HEK293 (cell line): ENCODE measurements around the gene TMEM37.

Experiments used
- EGR2 ChIP-seq: fragments of 450-650 bp; formaldehyde crosslinking; IDR thresholded peaks from 2 replicates; pipeline ENCODE4 v1.5.1; 2016; ENCODE audit warnings: low read depth, missing biosample characterization, missing genetic modification characterization
- HOXD13 ChIP-seq: sonication (generic); formaldehyde crosslinking; IDR thresholded peaks from 2 replicates; pipeline ENCODE4 v1.8.0; 2022; ENCODE audit warnings: missing genetic modification reagents, borderline replicate concordance
- KLF10 ChIP-seq: fragments of 450-650 bp; IDR thresholded peaks from 2 replicates; pipeline ENCODE4 v1.5.1; 2018; ENCODE audit warnings: missing biosample characterization, mild to moderate bottlenecking, missing genetic modification characterization
- YY1 ChIP-seq: fragments of 450-650 bp; formaldehyde crosslinking; IDR thresholded peaks from 2 replicates; pipeline ENCODE4 v1.5.1; 2018; ENCODE audit warnings: missing biosample characterization, missing genetic modification characterization
- ZBTB48 ChIP-seq: fragments of 450-650 bp; formaldehyde crosslinking; IDR thresholded peaks from 2 replicates; pipeline ENCODE4 v1.5.1; 2016; ENCODE audit warnings: missing biosample characterization, missing genetic modification characterization
- ZNF155 ChIP-seq: fragments of 450-650 bp; formaldehyde crosslinking; IDR thresholded peaks from 2 replicates; pipeline ENCODE4 v1.5.1; 2016; ENCODE audit warnings: missing biosample characterization, missing genetic modification characterization
- ZNF23 ChIP-seq: fragments of 450-650 bp; formaldehyde crosslinking; IDR thresholded peaks from 2 replicates; pipeline ENCODE4 v1.5.1; 2016; ENCODE audit warnings: missing biosample characterization, missing genetic modification characterization, borderline replicate concordance
- ZNF274 ChIP-seq, 2 experiments: fragments of 200-500 bp in 1 of 2; fragments of 450-650 bp in 1 of 2; sonication (Bioruptor generic) in 1 of 2; formaldehyde crosslinking in 1 of 2; IDR thresholded peaks; 2 replicates each; pipeline versions ENCODE4 v1.5.1 to v1.6.1; 2014 to 2016; ENCODE audit warnings: borderline replicate concordance in 1 of 2, inconsistent platforms in 1 of 2, low read length in 1 of 2, missing biosample characterization in 1 of 2, missing genetic modification characterization in 1 of 2
- ZNF394 ChIP-seq: fragments of 450-650 bp; formaldehyde crosslinking; IDR thresholded peaks from 2 replicates; pipeline ENCODE4 v1.5.1; 2016; ENCODE audit warnings: missing biosample characterization, missing genetic modification characterization, mild to moderate bottlenecking, moderate library complexity, borderline replicate concordance
- ZNF416 ChIP-seq: fragments of 450-650 bp; formaldehyde crosslinking; IDR thresholded peaks from 2 replicates; pipeline ENCODE4 v1.5.1; 2016; ENCODE audit warnings: missing biosample characterization, missing genetic modification characterization
- ZNF423 ChIP-seq: fragments of 450-650 bp; formaldehyde crosslinking; IDR thresholded peaks from 2 replicates; pipeline ENCODE4 v1.5.1; 2016; ENCODE audit warnings: missing biosample characterization, missing genetic modification characterization
- ZNF473 ChIP-seq: fragments of 450-650 bp; formaldehyde crosslinking; IDR thresholded peaks from 2 replicates; pipeline ENCODE4 v1.5.1; 2017; ENCODE audit warnings: missing biosample characterization, missing genetic modification characterization
- ZNF501 ChIP-seq: fragments of 450-650 bp; formaldehyde crosslinking; IDR thresholded peaks from 2 replicates; pipeline ENCODE4 v1.5.1; 2016; ENCODE audit warnings: missing biosample characterization, missing genetic modification characterization
- ZNF521 ChIP-seq: fragments of 450-650 bp; formaldehyde crosslinking; IDR thresholded peaks from 2 replicates; pipeline ENCODE4 v1.5.1; 2017; ENCODE audit warnings: missing biosample characterization, mild to moderate bottlenecking, missing genetic modification characterization
- ZNF585B ChIP-seq: fragments of 450-650 bp; formaldehyde crosslinking; IDR thresholded peaks from 2 replicates; pipeline ENCODE4 v1.5.1; 2016; ENCODE audit warnings: missing biosample characterization, missing genetic modification characterization
- ZNF610 ChIP-seq: fragments of 450-650 bp; formaldehyde crosslinking; IDR thresholded peaks from 2 replicates; pipeline ENCODE4 v1.5.1; 2016; ENCODE audit warnings: missing biosample characterization, missing genetic modification characterization, borderline replicate concordance
- ZNF626 ChIP-seq: fragments of 450-650 bp; sonication (Bioruptor Pico); formaldehyde crosslinking; IDR thresholded peaks from 2 replicates; pipeline ENCODE4 v1.5.1; 2018; ENCODE audit warnings: missing biosample characterization, missing genetic modification characterization, inconsistent platforms
- ZNF629 ChIP-seq: fragments of 450-650 bp; formaldehyde crosslinking; IDR thresholded peaks from 2 replicates; pipeline ENCODE4 v1.5.1; 2017; ENCODE audit warnings: missing biosample characterization, missing genetic modification characterization
- ZNF654 ChIP-seq: fragments of 450-650 bp; formaldehyde crosslinking; IDR thresholded peaks from 2 replicates; pipeline ENCODE4 v1.5.1; 2016; ENCODE audit warnings: low read depth, missing biosample characterization, missing genetic modification characterization
- ZNF660 ChIP-seq: fragments of 450-650 bp; IDR thresholded peaks from 2 replicates; pipeline ENCODE4 v1.5.1; 2018; ENCODE audit warnings: missing biosample characterization, mild to moderate bottlenecking, missing genetic modification characterization
- ZNF701 ChIP-seq: fragments of 450-650 bp; formaldehyde crosslinking; IDR thresholded peaks from 2 replicates; pipeline ENCODE4 v1.5.1; 2016; ENCODE audit warnings: missing biosample characterization, missing genetic modification characterization
- ZNF776 ChIP-seq: fragments of 450-650 bp; formaldehyde crosslinking; IDR thresholded peaks from 2 replicates; pipeline ENCODE4 v1.5.0; 2017; ENCODE audit warnings: missing biosample characterization, missing genetic modification characterization, borderline replicate concordance
- ZXDB ChIP-seq: fragments of 450-650 bp; formaldehyde crosslinking; IDR thresholded peaks from 2 replicates; pipeline ENCODE4 v1.5.1; 2016; ENCODE audit warnings: missing biosample characterization, missing genetic modification characterization
- TF ChIP-seq, protein P1 (sequence below): fragments of 450-650 bp; formaldehyde crosslinking; IDR thresholded peaks from 2 replicates; pipeline ENCODE4 v1.5.1; 2016; ENCODE audit warnings: missing biosample characterization, missing genetic modification characterization
- TF ChIP-seq, protein P2 (sequence below): fragments of 450-650 bp; formaldehyde crosslinking; IDR thresholded peaks from 2 replicates; pipeline ENCODE4 v1.5.1; 2016; ENCODE audit warnings: missing biosample characterization, missing genetic modification characterization
- TF ChIP-seq, protein P3 (sequence below): fragments of 450-650 bp; formaldehyde crosslinking; IDR thresholded peaks from 2 replicates; pipeline ENCODE4 v1.5.1; 2016; ENCODE audit warnings: missing biosample characterization, missing genetic modification characterization
- TF ChIP-seq, protein P4 (sequence below): fragments of 450-650 bp; formaldehyde crosslinking; IDR thresholded peaks from 2 replicates; pipeline ENCODE4 v1.5.1; 2017; ENCODE audit warnings: missing biosample characterization, missing genetic modification characterization
- TF ChIP-seq, protein P5 (sequence below): fragments of 450-650 bp; formaldehyde crosslinking; IDR thresholded peaks from 2 replicates; pipeline ENCODE4 v1.5.1; 2016; ENCODE audit warnings: missing biosample characterization, missing genetic modification characterization, low read depth

The TMEM37 gene

DNA sequence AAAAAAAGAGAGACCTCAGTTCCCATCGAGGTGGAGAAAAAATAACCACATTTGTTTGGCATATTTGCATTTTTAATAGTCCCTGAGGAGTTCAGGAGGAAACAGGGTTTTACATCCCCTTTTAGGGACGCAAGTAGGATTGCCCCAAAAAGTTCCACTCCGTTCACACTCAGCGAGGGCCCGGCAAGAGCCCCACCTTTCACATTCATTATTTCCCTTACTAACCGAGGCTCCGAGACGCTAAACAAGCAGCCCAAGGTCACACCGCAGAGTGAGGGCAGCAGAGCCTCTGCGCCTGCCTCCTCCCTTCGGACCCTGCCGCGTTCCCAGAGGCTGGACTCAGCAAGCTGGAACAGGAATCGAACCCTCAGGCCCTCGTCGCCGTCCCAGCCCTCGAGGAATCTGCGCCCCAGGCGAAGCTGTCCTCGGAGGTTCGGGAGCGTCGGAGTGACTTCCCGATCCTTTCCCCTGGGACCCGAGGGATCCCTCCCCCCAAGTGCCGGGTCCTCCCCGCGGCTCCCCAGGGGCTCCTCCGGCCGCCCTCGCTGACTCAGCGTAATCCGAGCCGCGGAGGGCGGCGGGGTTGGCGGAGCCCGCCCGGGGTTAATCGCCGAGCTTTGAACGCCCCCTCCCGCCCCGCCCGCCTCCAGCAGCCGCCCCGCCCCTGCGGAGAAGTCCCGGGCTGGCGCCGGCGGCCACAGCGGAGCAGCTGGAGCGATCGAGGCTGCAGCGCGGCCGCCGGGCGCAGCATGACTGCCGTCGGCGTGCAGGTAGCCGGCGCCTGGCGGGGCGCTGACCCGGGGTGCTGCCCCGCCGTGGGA, at the start of gene TMEM37 (continued):
- TF ChIP-seq ZNF274 (IDR thresholded peaks at IDR 0.05; ENCODE audit: low read length) (no peak), ZNF274 (tag by site-specific recombination; IDR thresholded peaks at IDR 0.05; ENCODE audit: borderline replicate concordance) (no peak), ZNF521 (tag by site-specific recombination) (no peak), ZNF394 (tag by site-specific recombination) (peak; percentile 51; the same call in 1 of the 2 replicates), ZXDB (tag by site-specific recombination) (peak; percentile 99), ZNF701 (no peak), ZNF155 (tag by site-specific recombination) (no peak), ZNF776 (no peak), ZNF473 (tag by site-specific recombination) (no peak), ZNF654 (tag by site-specific recombination) (no peak), YY1 (tag by site-specific recombination) (no peak), ZBTB48 (tag by site-specific recombination) (peak; percentile 75), ZNF501 (tag by site-specific recombination) (peak; percentile 57; the same call in 1 of the 2 replicates), ZNF660 (tag by site-specific recombination) (no peak), ZNF629 (tag by site-specific recombination) (peak; percentile 56; the same call in 1 of the 2 replicates), ZNF585B (tag by site-specific recombination) (no peak), HOXD13 (no peak), ZNF23 (no peak), ZNF423 (tag by site-specific recombination) (peak; percentile 98), ZNF626 (tag by site-specific recombination) (no peak), EGR2 (tag by site-specific recombination) (peak; percentile 47; the same call in 1 of the 2 replicates), ZNF610 (tag by site-specific recombination) (peak; percentile 49; the same call in 1 of the 2 replicates), KLF10 (tag by site-specific recombination) (peak; percentile 53; the same call in 1 of the 2 replicates), ZNF416 (no peak)
- TF ChIP-seq, protein P1, sequence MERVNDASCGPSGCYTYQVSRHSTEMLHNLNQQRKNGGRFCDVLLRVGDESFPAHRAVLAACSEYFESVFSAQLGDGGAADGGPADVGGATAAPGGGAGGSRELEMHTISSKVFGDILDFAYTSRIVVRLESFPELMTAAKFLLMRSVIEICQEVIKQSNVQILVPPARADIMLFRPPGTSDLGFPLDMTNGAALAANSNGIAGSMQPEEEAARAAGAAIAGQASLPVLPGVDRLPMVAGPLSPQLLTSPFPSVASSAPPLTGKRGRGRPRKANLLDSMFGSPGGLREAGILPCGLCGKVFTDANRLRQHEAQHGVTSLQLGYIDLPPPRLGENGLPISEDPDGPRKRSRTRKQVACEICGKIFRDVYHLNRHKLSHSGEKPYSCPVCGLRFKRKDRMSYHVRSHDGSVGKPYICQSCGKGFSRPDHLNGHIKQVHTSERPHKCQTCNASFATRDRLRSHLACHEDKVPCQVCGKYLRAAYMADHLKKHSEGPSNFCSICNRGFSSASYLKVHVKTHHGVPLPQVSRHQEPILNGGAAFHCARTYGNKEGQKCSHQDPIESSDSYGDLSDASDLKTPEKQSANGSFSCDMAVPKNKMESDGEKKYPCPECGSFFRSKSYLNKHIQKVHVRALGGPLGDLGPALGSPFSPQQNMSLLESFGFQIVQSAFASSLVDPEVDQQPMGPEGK (tag by site-specific recombination), result peak; percentile 77
- TF ChIP-seq, protein P2, sequence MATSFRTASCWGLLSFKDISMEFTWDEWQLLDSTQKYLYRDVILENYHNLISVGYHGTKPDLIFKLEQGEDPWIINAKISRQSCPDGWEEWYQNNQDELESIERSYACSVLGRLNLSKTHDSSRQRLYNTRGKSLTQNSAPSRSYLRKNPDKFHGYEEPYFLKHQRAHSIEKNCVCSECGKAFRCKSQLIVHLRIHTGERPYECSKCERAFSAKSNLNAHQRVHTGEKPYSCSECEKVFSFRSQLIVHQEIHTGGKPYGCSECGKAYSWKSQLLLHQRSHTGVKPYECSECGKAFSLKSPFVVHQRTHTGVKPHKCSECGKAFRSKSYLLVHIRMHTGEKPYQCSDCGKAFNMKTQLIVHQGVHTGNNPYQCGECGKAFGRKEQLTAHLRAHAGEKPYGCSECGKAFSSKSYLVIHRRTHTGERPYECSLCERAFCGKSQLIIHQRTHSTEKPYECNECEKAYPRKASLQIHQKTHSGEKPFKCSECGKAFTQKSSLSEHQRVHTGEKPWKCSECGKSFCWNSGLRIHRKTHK (tag by site-specific recombination), result no peak
- TF ChIP-seq, protein P3, sequence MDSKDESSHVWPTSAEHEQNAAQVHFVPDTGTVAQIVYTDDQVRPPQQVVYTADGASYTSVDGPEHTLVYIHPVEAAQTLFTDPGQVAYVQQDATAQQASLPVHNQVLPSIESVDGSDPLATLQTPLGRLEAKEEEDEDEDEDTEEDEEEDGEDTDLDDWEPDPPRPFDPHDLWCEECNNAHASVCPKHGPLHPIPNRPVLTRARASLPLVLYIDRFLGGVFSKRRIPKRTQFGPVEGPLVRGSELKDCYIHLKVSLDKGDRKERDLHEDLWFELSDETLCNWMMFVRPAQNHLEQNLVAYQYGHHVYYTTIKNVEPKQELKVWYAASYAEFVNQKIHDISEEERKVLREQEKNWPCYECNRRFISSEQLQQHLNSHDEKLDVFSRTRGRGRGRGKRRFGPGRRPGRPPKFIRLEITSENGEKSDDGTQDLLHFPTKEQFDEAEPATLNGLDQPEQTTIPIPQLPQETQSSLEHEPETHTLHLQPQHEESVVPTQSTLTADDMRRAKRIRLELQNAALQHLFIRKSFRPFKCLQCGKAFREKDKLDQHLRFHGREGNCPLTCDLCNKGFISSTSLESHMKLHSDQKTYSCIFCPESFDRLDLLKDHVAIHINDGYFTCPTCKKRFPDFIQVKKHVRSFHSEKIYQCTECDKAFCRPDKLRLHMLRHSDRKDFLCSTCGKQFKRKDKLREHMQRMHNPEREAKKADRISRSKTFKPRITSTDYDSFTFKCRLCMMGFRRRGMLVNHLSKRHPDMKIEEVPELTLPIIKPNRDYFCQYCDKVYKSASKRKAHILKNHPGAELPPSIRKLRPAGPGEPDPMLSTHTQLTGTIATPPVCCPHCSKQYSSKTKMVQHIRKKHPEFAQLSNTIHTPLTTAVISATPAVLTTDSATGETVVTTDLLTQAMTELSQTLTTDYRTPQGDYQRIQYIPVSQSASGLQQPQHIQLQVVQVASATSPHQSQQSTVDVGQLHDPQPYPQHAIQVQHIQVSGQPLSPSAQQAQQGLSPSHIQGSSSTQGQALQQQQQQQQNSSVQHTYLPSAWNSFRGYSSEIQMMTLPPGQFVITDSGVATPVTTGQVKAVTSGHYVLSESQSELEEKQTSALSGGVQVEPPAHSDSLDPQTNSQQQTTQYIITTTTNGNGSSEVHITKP (tag by site-specific recombination), result no peak
- TF ChIP-seq, protein P4, sequence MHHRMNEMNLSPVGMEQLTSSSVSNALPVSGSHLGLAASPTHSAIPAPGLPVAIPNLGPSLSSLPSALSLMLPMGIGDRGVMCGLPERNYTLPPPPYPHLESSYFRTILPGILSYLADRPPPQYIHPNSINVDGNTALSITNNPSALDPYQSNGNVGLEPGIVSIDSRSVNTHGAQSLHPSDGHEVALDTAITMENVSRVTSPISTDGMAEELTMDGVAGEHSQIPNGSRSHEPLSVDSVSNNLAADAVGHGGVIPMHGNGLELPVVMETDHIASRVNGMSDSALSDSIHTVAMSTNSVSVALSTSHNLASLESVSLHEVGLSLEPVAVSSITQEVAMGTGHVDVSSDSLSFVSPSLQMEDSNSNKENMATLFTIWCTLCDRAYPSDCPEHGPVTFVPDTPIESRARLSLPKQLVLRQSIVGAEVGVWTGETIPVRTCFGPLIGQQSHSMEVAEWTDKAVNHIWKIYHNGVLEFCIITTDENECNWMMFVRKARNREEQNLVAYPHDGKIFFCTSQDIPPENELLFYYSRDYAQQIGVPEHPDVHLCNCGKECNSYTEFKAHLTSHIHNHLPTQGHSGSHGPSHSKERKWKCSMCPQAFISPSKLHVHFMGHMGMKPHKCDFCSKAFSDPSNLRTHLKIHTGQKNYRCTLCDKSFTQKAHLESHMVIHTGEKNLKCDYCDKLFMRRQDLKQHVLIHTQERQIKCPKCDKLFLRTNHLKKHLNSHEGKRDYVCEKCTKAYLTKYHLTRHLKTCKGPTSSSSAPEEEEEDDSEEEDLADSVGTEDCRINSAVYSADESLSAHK (tag by site-specific recombination), result 0 out of 2 replicates have a peak, but pooled peaks have one; percentile 51
- TF ChIP-seq, protein P5, sequence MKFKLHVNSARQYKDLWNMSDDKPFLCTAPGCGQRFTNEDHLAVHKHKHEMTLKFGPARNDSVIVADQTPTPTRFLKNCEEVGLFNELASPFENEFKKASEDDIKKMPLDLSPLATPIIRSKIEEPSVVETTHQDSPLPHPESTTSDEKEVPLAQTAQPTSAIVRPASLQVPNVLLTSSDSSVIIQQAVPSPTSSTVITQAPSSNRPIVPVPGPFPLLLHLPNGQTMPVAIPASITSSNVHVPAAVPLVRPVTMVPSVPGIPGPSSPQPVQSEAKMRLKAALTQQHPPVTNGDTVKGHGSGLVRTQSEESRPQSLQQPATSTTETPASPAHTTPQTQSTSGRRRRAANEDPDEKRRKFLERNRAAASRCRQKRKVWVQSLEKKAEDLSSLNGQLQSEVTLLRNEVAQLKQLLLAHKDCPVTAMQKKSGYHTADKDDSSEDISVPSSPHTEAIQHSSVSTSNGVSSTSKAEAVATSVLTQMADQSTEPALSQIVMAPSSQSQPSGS, result no peak
